Activated CD4-positive, alpha-beta T cell treated with anti-CD3 and anti-CD28 coated beads for 36 hours (primary cell): ENCODE results near the gene PLTP. TPM values are rescaled to one million over a fixed set of nuclear protein-coding genes. Genes with fewer than 3 reads are reported as not detected.

Source experiments
- ATAC-seq: fragments of 200-7000 bp; cut with Tn5 transposase; one replicate; pipeline ENCODE4 v1.10.0; 2021; ENCODE audit warnings: mild to moderate bottlenecking, moderate library complexity
- CTCF ChIA-PET: fragments of 350-600 bp; sonication (Branson Sonifier 250); formaldehyde crosslinking; loops from one replicate; lab custom pipeline; 2021; ENCODE audit warnings: antibody characterized with exemption; lab: Charles Lee
- POLR2A ChIA-PET: fragments of 350-600 bp; sonication (Branson Sonifier 250); formaldehyde crosslinking; loops from one replicate; lab custom pipeline; 2021; ENCODE audit warnings: antibody characterized with exemption, inconsistent platforms; lab: Charles Lee
- DNase-seq: peaks from one replicate; pipeline ENCODE4 v3.0.0-alpha.2; 2020
- H3K27ac Mint-ChIP-seq: one replicate; pipeline ENCODE4 v1.8.0; 2021; ENCODE audit warnings: mixed read lengths
- H3K27me3 Mint-ChIP-seq: one replicate; pipeline ENCODE4 v1.8.0; 2021; ENCODE audit warnings: mixed read lengths
- H3K36me3 Mint-ChIP-seq: one replicate; pipeline ENCODE4 v1.8.0; 2021; ENCODE audit warnings: low read depth, mixed read lengths
- H3K4me1 Mint-ChIP-seq: one replicate; pipeline ENCODE4 v1.8.0; 2021; ENCODE audit warnings: mixed read lengths
- H3K4me3 Mint-ChIP-seq: one replicate; pipeline ENCODE4 v1.8.0; 2021; ENCODE audit warnings: mild to moderate bottlenecking, moderate library complexity, mixed read lengths
- H3K9me3 Mint-ChIP-seq: one replicate; pipeline ENCODE4 v1.8.0; 2021; ENCODE audit warnings: low read depth, mixed read lengths
- intact Hi-C, 2 experiments: fragments of 100-400 bp; cut with DNase I in 1 of 2; cut with micrococcal nuclease in 1 of 2; formaldehyde crosslinking; loops; one replicate each; pipeline versions ENCODE4 v1.14.2 to v1.15.1; 2022 to 2024; cut with DNase I, micrococcal nuclease
- total RNA-seq, 2 experiments: library from RNA; stranded (reverse); gene quantifications; one replicate each; pipeline ENCODE4 v1.2.3, GENCODE V29; 2021

PLTP gene
- total RNA-seq, 2 experiments from 2014 or later, result 5.6 to 7.0 TPM

DNA sequence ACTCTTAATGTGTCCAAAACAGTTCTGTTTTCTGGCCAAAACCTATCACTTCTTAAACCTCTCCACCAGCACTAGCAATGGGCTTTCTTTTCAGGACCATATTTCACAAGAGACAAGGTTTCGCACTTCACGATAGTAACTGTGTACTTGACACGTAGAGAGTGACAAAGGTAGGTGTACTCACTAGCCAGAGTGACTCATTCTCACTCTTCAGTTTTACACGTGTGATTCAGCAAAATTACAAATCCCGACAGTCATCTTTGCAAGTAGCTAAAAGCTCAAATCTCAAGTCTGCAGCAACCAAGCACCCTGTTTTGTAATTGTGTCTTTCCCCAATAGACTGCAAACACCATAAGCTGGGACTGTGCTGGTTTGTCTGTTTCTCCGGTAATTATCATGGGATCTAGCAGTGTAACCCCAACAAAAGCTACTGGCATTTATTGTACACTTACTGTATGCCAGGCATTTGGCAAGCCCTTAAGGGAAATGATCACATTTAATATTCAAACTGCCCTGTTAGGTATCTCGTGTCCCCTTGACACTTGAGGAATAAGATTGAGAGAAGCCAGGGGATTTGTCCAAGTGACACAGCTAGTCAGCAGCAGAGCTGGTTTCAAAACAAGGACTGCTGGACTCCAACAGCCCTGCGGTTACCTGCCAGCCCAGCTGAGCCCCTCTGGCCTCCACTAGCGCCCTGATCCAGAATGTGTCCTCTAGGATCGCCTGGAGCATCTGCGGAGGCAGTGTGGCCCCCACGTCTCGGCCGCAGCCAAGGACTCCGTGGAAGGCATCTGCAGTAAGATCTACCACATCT, 32.4 kb upstream of the PLTP start:
- ATAC-seq, result peak; percentile 78
- POLR2A ChIA-PET, result interaction anchor here (1.0 to 1.2 kb wide), 2 partner anchors 9 to 13 kb away, joined by 5 to 7 read pairs; no protein-coding TSS in a partner anchor
- peak overlapping the region; percentile 70 for H3K27ac Mint-ChIP-seq

DNA sequence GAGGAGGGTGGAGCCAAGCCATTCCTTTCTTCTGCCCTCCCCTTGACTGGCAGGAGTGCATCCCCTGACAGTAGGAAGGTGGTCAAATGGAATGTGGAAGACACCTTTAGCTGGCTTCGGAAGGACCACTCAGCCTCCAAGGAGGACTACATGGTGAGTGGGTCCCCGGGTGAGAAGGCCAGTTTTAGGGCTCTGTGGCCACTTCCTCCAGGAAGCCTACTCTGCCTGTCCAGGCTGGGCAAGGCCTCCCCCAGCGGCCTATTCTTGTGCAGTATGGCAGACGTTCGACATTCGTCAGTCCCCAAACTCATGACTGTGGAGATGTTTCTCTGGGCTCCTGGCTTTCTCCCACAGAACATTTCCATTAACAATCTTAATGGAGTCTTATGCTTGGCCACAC, 31.7 kb upstream of the PLTP start:
- intact Hi-C loops, result loop anchor here in 1 of 2 experiments (2.0 kb wide), 1 partner anchor 23 kb away; no protein-coding TSS in a partner anchor
- ChIA-PET CTCF (interaction anchor here (0.6 to 2.1 kb wide), 7 partner anchors 9 to 145 kb away, joined by 3 to 7 read pairs (median 3); partner anchors contain the start of genes PCIF1 and ZNF335), POLR2A (interaction anchor here (0.5 to 1.2 kb wide), 3 partner anchors 8 to 33 kb away, joined by 5 to 7 read pairs (median 5); no protein-coding TSS in a partner anchor)
- Mint-ChIP-seq H3K27ac (peak overlapping the region; percentile 70), H3K36me3 (peaks cover 37% of the 10 kb centered on the region), H3K4me1 (peaks cover 16% of the 10 kb centered on the region), H3K27me3 (no peaks in the 10 kb centered on the region), H3K9me3 (no peaks in the 10 kb centered on the region), H3K4me3 (no peak overlapping the region)
- ATAC-seq, result no peak
- DNase-seq, result no peak

More for the DNA sequence above, 32.4 kb upstream of the PLTP start:
- no peak overlapping the region for H3K4me3 Mint-ChIP-seq
- H3K27me3 Mint-ChIP-seq, result no peaks in the 10 kb centered on the region
- peaks cover 38% of the 10 kb centered on the region for H3K36me3 Mint-ChIP-seq
- intact Hi-C loops, result loop anchor here in 1 of 2 experiments (2.0 kb wide), 1 partner anchor 22 kb away; no protein-coding TSS in a partner anchor
- no peaks in the 10 kb centered on the region for H3K9me3 Mint-ChIP-seq
- CTCF ChIA-PET, result interaction anchor here (0.6 to 2.1 kb wide), 8 partner anchors 9 to 145 kb away, joined by 3 to 7 read pairs (median 4); partner anchors contain the start of genes PCIF1 and ZNF335
- peaks cover 16% of the 10 kb centered on the region for H3K4me1 Mint-ChIP-seq
- no peak for DNase-seq

DNA sequence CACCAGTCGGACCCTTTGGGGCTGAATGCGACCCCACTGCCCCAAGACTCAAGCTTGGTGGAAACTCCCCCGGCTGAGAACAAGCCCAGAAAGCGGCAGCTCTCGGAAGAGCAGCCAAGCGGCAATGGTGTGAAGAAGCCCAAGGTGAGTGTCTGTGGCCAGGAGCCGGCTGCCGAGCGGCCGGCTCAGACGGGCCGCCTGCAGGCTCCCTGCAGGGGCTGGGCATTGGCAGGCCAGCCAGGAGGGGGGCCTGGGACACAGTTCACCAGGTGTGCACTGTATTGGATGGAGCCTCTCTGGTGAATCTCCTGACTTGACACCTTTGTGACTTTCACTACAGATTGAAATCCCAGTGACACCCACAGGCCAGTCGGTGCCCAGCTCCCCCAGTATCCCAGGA, 28.5 kb upstream of the PLTP start:
- DNase-seq (no peak), ATAC-seq (no peak)
- intact Hi-C loops, result no loop called here
- ChIA-PET POLR2A (no interaction called here), CTCF (interaction anchor here (0.7 to 2.1 kb wide), 2 partner anchors 10 to 29 kb away, joined by 3 to 7 read pairs; no protein-coding TSS in a partner anchor)
- H3K27me3 Mint-ChIP-seq, result no peaks in the 10 kb centered on the region
- no peaks in the 10 kb centered on the region for H3K9me3 Mint-ChIP-seq
- peaks cover 34% of the 10 kb centered on the region for H3K4me1 Mint-ChIP-seq
- H3K4me3 Mint-ChIP-seq, result no peak overlapping the region
- H3K27ac Mint-ChIP-seq, result no peak overlapping the region
- peaks cover 37% of the 10 kb centered on the region for H3K36me3 Mint-ChIP-seq

DNA sequence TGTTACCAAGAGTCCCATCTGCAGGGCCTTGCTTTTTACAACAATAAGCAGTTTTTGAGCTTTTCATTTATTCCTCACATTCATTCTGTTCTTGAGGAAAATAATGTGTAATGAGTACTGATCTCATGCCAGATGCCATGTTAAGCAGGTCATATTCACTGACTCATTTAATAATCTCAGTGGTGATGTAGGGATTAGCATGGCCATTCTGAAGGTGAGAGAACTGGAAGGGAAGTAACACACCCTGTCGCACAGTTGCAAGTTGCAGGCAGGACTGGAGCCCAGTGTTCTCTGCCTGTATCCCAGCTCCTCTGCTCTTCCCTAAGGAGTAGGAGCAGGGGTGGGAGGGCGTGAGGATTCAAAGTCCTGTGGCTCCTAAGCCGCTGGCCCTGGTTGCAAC, 28.1 kb upstream of the PLTP start:
- CTCF ChIA-PET, result interaction anchor here (0.7 to 2.1 kb wide), 2 partner anchors 11 to 29 kb away, joined by 3 to 7 read pairs; no protein-coding TSS in a partner anchor
- H3K4me3 Mint-ChIP-seq, result no peak overlapping the region
- POLR2A ChIA-PET, result no interaction called here
- peaks cover 34% of the 10 kb centered on the region for H3K4me1 Mint-ChIP-seq
- intact Hi-C loops, result no loop called here
- ATAC-seq (no peak), DNase-seq (no peak)
- no peaks in the 10 kb centered on the region for H3K27me3 Mint-ChIP-seq
- peaks cover 36% of the 10 kb centered on the region for H3K36me3 Mint-ChIP-seq
- H3K27ac Mint-ChIP-seq, result no peak overlapping the region
- H3K9me3 Mint-ChIP-seq, result no peaks in the 10 kb centered on the region

DNA sequence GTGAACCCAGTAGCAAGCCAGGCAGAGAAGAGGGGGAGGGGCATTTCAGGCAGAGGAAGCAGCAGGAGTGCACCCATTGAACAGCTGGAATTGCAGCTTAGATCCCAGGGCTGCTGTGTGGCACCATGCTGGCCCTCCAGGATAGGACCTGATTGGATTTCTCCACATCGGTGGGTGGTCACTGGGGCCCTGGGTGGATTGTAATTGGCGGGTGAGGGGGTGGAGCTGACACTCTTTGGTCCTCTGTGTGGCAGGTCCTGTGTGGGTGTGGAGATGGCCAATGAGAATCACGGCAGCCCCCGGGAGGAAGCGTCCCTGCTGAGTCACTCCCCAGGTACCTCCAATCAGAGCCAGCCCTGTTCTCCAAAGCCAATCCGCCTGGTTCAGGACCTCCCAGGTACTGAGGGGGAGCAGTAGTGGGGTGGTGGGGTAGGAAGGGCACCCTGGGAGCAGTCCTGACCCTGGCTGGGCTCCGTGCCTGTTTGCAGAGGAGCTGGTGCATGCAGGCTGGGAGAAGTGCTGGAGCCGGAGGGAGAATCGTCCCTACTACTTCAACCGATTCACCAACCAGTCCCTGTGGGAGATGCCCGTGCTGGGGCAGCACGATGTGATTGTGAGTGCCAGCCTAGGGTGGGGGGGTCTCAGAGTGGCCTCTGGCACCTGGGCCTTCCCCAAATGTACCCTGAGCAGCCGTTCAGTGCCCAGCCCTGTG, 26.9 kb upstream of the PLTP start:
- Mint-ChIP-seq H3K4me3 (no peak overlapping the region), H3K36me3 (peaks cover 28% of the 10 kb centered on the region), H3K4me1 (peaks cover 26% of the 10 kb centered on the region), H3K27me3 (no peaks in the 10 kb centered on the region), H3K9me3 (no peaks in the 10 kb centered on the region), H3K27ac (peak overlapping the region; percentile 73)
- intact Hi-C loops, result no loop called here
- DNase-seq (no peak), ATAC-seq (no peak)
- POLR2A ChIA-PET, result no interaction called here
- CTCF ChIA-PET, result interaction anchor here (2.1 kb wide), 1 partner anchor 30 kb away, joined by 7 read pairs; no protein-coding TSS in a partner anchor

DNA sequence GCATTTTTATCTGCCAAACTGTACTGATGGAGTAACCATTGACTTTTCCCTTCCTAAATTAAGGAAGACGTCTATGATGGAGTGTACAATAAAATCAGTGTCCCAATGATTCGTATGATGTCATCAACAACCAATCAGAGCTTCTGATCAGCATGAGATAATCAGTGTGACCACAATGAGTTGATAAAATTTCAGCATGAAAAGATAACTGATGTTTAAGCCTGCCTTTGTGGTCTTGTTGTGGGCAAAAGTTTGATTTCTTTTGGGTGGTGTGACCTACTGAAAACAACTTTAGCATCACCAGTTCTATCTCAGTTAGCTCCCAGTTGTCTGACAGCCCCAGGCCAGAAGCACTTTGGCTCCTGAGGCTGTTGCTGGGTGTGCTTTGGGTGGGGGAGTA, 25.8 kb upstream of the PLTP start:
- Mint-ChIP-seq H3K27me3 (no peaks in the 10 kb centered on the region), H3K36me3 (peaks cover 25% of the 10 kb centered on the region), H3K4me1 (peaks cover 27% of the 10 kb centered on the region), H3K4me3 (no peak overlapping the region), H3K27ac (peak overlapping the region; percentile 73), H3K9me3 (no peaks in the 10 kb centered on the region)
- CTCF ChIA-PET, result interaction anchor here (0.7 to 5.2 kb wide), 2 partner anchors 32 to 57 kb away, joined by 3 to 42 read pairs; partner anchors contain the start of gene ZNF335
- POLR2A ChIA-PET, result interaction anchor here (0.6 to 1.6 kb wide), 2 partner anchors 32 to 184 kb away, joined by 3 to 8 read pairs; no protein-coding TSS in a partner anchor
- intact Hi-C loops, result no loop called here
- ATAC-seq (no peak), DNase-seq (no peak)

DNA sequence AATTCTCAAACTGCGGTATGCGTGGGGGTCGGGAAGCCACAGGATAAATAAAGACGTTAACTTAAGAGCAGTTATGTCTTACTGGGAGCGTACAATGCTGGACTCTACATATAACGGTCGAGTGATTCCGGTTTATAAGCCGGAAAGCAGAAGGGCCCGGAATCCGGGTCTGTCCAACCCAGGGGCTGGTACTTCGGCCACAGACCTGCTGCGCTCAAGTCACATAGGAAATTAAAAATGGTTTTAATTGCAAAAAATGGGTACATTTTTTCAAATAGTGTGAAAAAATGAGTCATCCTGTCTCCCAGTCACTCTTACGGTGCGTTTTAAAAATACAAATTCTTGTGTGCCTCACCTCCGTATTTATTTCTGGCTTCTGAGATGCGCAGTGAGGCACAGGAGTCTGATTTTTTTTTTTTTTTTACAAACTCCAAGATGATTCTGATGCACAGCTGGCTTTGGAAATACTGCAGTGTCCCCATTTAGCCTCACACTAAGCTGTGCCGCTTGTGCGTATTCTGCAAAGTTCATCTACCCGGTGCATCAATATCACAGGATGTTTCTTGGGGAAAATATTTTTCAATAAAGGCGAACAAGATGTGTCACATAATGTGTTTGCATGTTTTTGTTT, 23.6 kb upstream of the PLTP start:
- Mint-ChIP-seq H3K4me1 (peaks cover 27% of the 10 kb centered on the region), H3K27me3 (no peaks in the 10 kb centered on the region), H3K36me3 (peaks cover 25% of the 10 kb centered on the region), H3K27ac (peak overlapping the region; percentile 92), H3K4me3 (peak overlapping the region; percentile 97), H3K9me3 (no peaks in the 10 kb centered on the region)
- ATAC-seq, result no peak
- intact Hi-C loops, result loop anchor here (1.0 to 2.0 kb wide), 15 partner anchors 24 to 572 kb away; partner anchors contain the start of genes ACOT8 (in 2 of the 2), CTSA (in 2 of the 2), NEURL2 (in 2 of the 2) and UBE2C (in 2 of the 2)
- DNase-seq, result no peak
- ChIA-PET CTCF (interaction anchor here (1.0 to 5.2 kb wide), 4 partner anchors 15 to 111 kb away, joined by 3 to 42 read pairs (median 4); partner anchors contain the start of gene ZNF335), POLR2A (interaction anchor here (0.6 to 3.1 kb wide), 11 partner anchors 9 to 153 kb away, joined by 3 to 45 read pairs (median 4); partner anchors contain the start of genes ACOT8, ZNF335 and ZSWIM3)

DNA sequence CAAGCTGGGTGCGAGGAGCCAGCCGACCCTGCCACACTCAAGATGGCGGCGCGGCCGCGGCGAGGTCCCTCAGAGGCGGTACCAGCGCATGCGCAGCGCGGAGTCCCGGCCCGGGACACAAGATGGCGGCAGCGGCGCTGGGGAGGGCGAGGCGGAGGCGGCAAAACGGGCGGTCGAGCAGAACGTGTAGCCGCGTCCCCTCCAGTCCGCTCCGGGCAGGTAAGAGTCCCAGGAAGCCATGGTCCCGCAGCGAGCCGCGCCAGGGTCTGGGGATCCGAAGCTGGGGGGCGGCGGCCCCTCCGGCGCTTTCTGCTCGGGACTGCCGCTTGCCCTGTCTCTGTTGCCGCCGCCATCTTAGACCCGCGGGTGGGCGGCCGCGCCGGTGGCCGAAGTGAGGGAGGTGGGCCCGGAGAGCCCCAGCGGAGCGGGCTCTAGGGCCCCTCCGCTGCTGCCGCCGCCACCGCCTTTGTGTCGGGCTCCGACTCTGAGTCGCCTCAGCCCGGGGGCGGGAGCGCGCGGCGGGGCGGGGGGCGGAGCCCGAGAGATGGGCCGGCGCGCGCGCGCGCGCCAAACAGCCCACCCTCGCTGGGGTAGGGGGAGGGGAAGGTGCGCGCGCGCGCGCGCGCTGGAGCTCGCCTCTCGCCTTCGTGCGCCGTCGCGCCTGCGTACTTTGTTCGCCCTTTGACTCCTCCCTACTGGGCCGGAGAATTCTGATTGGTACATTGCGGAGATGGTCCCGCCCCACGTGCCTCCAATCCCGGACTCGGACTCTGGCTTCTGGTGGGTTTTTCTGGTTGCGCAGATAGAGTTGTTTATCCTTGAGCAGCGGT, 22.8 kb upstream of the PLTP start, which contains the start of gene PCIF1:
Gene PCIF1, plus strand, starts transcription at position 98 of the 830 bp plus-strand sequence. CDS start 4,317 bp downstream, outside the sequence.
- Mint-ChIP-seq H3K36me3 (peaks cover 22% of the 10 kb centered on the region), H3K9me3 (no peaks in the 10 kb centered on the region), H3K27me3 (no peaks in the 10 kb centered on the region), H3K4me3 (peak within 1 kb of the TSS; percentile 97), H3K27ac (peak within 1 kb of the TSS; percentile 99), H3K4me1 (peaks cover 27% of the 10 kb centered on the region)
- ChIA-PET POLR2A (interaction anchor here (0.5 to 3.1 kb wide), 17 partner anchors 9 to 154 kb away, joined by 3 to 45 read pairs (median 4); partner anchors contain the start of genes ACOT8, ZNF335 and ZSWIM3), CTCF (interaction anchor here (1.0 to 5.2 kb wide), 6 partner anchors 9 to 111 kb away, joined by 3 to 42 read pairs (median 6); partner anchors contain the start of genes CTSA, NEURL2 and ZNF335)
- peak; percentile 84 for ATAC-seq
- DNase-seq, result peak; percentile 99
- intact Hi-C loops, result loop anchor here (1.0 to 2.0 kb wide), 16 partner anchors 24 to 572 kb away; partner anchors contain the start of genes ACOT8 (in 2 of the 2), CTSA (in 2 of the 2), NEURL2 (in 2 of the 2) and UBE2C (in 2 of the 2)

DNA sequence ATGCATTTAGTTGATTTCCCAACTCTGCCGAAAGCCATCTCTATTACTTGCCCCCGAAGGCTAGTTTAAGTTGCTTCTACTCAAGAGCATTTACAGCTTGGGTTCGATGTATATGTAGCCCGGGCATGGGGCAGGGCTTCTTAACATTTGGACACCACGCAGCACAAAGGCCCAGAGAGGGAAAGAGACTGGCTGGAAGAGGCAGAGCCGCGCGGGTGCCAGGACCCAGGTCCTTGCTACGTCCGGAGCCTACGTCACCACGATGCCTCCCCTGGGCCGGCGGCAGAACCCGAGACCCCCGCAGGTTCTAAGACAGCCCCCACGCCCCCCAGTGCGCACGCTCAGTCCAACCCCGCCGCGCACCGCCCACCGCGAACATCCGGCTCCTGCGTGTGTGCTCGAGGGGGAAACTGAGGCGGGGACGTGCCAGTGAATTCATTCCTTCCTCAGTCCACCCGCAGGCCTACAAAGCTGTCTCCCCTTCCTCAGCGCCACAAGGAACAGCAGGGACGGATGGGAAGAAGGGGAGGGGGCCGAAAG, 22.2 kb upstream of the PLTP start:
- H3K27ac Mint-ChIP-seq, result peak overlapping the region; percentile 99
- H3K4me1 Mint-ChIP-seq, result peaks cover 27% of the 10 kb centered on the region
- ChIA-PET POLR2A (interaction anchor here (0.5 to 3.1 kb wide), 11 partner anchors 11 to 135 kb away, joined by 3 to 45 read pairs (median 6); partner anchors contain the start of genes ACOT8, ZNF335, ZSWIM1 and ZSWIM3), CTCF (interaction anchor here (0.6 to 5.2 kb wide), 10 partner anchors 10 to 110 kb away, joined by 3 to 42 read pairs (median 5); partner anchors contain the start of genes CTSA, NEURL2, ZNF335 and ZSWIM1)
- no peaks in the 10 kb centered on the region for H3K9me3 Mint-ChIP-seq
- ATAC-seq, result peak; percentile 9
- peaks cover 16% of the 10 kb centered on the region for H3K36me3 Mint-ChIP-seq
- H3K4me3 Mint-ChIP-seq, result peak overlapping the region; percentile 97
- DNase-seq, result no peak
- H3K27me3 Mint-ChIP-seq, result no peaks in the 10 kb centered on the region
- intact Hi-C loops, result loop anchor here (1.0 to 2.0 kb wide), 5 partner anchors 43 to 143 kb away; partner anchors contain the start of genes CTSA (in 1 of the 2), DNTTIP1 (in 1 of the 2), NEURL2 (in 1 of the 2) and UBE2C (in 1 of the 2)
